ENCODE measurements around the gene LEMD2.
"Not testable (repeated sequence)": the region's sequence is repeated elsewhere in the genome, so short reads cannot be mapped to it uniquely, and the experiment has no call there.

LEMD2 gene

DNA sequence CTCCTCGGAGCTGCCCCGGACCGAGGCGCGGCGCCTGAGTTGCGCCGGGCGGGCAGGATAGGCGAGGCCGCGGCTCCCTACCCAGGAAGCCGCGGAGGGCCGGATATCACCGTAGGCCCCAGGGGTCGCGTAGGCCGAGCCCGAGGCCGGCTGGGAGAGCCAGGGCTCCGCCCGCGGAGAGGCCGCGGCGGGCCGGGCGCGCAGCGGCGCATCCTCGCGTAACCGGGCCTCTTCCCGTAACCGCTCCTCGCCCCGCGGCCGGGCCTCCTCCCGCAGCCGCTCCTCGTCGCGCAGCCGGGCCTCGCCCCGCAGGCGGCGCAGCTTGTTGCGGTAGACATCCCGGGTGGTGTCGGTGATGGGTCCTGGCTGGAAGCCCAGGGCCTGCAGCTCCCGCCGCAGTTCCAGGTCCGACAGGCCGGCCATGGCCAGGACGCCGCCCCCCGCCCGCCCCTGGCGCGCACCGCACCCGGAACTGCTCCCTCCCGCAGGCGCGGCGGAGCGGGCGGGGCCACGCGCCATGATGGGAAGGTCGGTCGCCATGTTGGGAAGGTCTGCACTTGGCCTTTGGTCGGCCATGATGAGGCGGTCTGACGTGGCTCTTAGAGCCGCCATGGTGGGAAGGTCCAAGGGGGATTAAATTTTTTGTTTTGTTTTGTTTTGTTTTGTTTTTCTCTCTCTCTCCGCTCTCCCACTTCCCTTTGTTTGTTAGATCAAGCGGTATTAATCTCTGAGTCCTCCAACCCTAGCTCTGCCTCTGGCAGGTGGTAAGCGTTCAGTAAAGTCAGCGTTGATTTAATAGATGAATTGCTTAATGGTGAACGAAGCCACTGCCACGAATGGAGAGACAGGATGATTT, at the start of gene LEMD2:
TSS of gene LEMD2 (minus strand) at position 437 of the 856 bp plus-strand sequence. CDS start at position 423, 14 bp downstream.
- peak; percentile 90 for DNase-seq (ENCODE audit: low read depth)

DNA sequence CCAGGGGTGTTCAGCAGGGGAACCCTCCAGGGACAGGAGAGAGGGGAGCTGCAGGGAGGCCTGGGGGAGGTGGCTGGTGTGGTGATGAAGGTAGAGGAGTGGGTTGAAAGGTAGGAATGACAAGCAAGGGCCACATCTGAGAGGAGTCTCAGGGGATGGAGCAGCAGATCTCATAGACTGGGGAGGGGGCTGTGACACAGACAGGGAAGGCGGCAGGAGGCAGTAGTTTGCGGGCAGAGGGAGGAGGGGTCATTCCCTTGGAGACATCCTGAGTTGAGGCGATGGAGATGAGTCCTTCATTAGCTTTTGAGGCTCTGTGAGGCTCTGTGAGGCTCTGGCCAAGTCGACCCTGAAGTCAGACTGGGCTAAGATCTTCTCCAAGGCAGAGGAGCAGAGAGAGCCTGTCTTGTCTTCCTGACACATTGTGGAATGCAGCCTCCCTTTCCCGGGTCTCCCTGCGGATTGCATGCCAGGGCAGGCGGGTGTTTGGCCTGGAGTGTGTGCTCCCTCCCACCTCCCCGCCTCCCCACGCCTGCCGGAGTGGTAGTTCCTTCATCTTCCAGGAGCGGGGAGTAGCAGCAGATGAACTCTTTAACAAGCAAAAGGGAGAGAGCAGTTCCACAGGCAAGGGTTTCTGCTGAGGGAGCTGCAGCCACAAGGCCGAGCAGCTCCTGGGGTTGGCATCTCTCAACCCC, 49.2 kb upstream of the LEMD2 start:
- DNase-seq (ENCODE audit: low read depth), result no peak

DNA sequence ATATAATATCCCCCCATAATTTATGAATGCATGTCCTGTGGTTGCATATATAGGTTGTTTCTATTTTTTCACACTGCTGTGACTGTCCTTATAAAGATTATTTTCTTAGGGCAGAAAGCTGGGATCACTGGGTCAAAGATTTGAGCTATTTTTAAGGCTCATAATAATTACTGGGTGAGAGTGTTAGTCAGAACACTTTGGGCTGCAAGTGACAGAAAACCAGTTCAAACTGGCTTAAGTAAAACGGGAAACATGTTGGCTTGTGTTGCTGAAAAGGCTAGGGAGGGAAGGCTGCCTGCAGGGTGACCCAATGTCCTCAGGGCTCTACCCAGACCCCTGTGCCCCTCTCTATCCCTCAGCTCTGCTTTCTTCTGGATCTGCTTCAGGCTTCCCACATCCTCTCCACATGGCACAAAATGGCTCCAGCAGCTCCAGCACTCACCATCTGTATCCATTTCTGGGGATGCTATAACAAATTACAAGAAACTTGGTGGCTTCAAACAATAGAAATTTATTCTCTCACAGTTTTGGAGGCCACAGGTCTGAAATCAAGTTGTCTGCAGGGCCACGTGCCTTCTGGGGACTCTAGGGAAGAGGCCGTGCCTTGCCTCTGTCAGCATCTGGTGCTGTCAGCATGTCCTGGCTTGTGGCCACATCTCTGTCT, 48.0 kb upstream of the LEMD2 start:
- DNase-seq (ENCODE audit: low read depth), result no peak

DNA sequence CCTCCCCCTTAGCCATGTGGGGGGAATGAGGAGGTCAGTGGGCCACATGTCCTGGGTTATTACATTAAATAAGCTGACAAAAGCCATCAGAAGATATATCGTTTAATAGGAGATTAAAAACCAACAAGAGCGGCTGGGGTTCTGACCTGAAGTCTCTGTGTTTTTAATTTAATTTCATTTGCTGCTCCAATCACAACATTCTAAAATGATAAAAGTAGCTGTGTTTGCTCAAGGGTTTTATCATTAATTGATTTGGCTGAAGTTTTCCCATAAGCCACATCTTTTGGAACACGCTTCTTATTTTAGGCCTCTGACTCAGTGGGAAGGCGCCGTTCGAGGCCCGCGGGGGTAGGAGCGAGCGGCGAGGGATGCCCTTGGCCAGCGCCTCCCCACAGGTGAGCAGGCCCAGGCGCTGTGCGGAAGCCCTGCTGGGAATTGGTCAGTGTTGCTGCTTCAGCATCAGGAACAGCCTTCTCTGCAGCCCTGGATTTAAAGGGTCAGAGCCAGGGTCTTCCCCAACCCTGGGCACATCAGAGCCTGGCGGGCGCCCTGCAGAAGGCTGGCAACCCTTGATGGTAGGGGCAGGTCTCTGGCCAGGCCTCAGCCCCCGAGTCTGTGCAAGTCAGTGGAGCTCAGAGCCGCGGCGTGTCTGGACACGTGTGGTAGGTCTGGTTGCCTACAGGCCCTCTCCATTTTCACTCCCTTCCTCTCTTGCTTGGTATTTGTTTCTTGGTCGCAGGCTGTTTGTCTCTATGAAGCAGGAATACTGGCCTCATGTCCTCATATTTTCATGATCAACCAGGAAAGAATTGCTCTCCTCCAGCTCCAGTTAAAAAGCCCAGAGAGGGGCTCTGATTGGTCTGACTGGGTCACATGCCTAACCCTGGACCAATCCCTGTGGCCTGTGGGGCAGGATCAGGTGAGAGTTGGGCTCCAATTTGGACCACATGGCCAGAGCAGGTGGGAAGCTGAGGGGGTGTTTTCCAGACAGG, 45.8 kb upstream of the LEMD2 start:
- DNase-seq (ENCODE audit: low read depth), result no peak

DNA sequence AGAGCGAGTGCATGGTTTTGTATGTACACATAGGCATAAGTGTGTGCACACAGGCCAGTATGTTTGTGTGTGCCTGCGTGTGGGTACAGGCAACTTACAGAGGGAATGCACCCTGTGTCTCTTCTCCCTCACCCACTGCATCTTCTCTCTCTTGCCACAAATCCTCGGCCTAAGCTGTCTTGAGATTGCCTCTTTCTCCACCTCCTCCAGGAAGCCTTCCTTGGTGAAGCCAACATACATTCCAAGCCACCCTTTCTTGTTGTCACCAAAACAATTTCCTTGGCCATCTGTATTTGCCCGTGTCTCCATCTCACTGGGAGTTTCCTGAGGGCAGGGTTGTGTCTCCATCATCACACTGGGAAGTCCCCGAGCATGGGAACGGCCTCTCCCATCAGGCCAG, 44.7 kb upstream of the LEMD2 start:
- DNase-seq (ENCODE audit: low read depth), result no peak

DNA sequence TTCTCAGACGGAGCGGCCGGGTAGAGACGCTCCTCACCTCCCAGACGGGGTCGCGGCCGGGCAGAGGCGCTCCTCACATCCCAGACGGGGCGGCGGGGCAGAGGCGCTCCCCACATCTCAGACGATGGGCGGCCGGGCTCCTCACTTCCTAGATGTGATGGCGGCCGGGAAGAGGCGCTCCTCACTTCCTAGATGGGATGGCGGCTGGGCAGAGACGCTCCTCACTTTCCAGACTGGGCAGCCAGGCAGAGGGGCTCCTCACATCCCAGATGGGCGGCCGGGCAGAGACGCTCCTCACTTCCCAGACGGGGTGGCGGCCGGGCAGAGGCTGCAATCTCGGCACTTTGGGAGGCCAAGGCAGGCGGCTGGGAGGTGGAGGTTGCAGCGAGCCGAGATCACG, 43.9 kb upstream of the LEMD2 start:
- not testable (repeated sequence) for DNase-seq (ENCODE audit: low read depth)

DNA sequence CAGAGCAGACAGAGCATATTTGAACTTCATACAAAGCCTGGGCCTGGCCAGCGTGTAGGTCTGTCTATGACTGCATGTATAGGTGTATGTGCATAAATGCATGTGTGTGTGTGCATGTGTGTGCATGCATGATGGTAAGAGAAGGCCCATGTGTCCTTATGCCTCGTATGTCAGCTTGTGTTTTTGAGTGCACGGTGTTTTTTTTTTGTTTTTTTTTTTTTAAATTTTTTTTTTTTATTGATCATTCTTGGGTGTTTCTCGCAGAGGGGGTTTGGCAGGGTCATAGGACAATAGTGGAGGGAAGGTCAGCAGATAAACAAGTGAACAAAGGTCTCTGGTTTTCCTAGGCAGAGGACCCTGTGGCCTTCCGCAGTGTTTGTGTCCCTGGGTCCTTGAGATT, 42.8 kb upstream of the LEMD2 start:
- not testable (repeated sequence) for DNase-seq (ENCODE audit: low read depth)

DNA sequence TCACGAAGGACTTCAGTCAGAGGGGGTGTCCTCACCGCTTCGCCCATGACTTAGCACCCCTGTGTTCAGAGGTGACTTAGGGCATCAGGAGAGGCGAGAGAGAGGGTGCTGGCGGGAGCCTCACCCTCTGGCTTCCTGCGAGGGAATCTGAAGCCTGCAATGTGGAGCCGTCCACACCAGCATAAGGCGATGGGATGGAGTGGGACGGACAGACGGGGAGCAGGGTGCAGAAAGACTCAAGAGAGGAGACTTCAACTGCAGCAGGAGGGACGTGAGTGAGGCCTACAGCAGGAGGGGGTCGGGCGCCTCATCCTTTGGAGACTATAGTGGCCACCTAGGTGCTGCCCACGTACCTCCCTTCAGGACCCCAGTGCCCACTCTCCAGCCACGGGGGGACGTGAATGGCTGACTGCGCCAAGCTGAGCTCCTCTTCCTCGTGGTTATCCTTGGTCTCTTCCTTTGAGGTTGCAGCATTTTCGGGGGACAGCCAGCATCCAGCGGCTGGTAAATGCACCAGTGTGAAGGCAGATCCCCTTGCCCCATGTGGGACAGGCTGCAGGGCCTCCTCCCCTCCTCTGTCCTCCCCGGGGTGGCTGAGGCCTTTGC, 41.8 kb upstream of the LEMD2 start:
- DNase-seq (ENCODE audit: low read depth), result no peak

DNA sequence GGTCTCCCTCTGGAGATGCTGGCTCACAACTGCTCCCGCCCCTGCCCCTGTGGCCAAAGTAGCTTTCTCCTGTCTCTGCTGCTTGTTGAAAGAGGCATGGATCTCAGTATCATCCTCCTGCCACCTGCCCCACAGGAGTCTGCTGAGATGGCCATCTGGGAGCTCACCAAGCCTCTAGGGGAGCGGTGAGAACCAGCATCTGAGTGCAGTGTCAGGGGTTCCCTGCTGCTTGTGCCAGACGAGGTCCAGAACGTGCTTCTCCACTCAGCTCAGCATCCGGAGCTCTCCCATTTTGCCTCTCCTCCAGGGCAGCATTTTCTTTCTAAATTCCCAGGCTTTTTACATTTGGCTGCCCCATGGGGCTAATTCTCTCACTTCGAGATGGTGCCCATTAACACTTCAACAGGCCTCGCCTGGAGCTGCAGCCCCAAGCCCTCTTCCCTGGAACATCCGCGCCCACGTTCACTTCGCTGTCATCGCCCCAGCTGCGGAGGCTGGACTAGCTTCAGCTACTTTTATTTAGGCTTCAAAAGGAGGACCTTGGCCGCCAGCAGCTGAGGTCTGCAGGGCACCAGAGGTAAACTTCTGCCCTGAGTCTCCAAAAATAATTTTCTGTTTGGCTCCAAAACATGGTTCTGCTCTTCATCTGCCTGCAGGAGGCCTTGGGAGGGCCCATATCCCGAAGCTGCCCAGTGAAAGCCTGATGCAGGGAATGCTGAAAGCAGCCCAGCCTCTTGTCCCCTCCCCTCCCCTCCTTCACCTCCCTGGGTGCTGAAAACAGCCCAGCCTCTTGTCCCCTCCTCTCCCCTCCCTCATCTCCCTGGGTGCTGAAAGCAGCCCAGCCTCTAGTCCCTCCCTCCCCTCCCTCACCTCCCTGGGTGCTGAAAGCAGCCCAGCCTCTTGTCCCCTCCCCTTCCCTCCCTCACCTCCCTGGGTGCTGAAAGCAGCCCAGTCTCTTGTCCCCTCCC, 40.1 kb upstream of the LEMD2 start:
- DNase-seq (ENCODE audit: low read depth), result no peak

DNA sequence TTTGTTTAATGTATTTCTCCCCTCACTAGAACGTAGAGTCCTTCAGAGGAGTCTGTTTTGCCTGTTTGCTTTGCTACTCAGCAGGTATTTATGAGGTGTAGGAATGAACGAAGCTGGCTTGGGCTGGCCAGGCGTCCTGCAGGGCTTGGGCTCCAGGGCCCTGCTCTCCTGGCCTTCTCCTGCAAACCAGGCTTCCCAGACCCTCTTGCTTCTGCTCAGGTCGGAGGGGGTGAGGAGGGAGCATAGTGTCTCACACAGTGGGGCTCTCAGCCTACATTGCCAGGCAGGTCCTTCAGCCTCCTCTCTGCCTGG, 39.5 kb upstream of the LEMD2 start:
- DNase-seq (ENCODE audit: low read depth), result no peak

DNA sequence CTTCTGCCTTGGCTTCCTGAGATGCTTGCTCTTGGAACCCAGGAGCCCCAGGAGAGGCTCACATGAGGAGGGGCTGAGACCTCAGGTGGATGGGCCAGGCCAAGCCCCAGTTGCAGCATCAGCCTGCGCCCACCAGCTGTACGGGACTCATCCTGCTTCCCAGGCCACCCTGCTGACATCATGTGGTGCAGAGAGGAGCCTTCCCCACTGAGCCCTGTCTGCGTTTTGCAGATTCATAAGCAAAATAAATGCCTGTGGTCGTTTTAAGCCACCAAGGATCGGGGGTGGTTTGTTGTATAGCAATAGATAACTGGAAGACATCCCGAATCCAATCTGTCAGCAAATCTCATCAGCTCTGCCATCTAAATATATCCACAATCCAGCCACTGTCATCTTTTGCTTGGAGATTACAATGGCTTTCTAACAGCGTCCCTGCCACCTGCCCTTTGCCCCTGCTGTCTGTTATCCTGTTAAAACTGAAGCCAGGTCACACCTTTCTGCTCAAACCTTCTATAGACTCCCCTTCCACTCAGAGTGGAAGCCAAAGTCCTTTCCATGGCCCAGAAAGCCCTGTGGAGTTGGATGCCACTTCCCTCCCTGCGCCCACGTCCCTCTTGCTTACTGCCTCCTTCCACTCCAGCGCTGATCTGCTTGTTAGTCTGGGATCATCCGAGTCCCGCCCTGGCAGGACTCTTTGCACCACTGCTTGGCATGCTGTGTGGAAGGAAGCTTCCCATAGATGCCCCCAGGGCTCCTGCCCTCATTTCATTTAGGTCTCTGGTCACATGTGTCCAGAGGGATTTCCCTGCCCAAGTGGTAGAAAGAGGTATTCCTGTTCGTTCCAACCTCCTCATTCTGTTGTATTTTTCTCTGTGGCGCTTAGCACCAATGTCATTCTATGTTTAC, 38.9 kb upstream of the LEMD2 start:
- DNase-seq (ENCODE audit: low read depth), result no peak

DNA sequence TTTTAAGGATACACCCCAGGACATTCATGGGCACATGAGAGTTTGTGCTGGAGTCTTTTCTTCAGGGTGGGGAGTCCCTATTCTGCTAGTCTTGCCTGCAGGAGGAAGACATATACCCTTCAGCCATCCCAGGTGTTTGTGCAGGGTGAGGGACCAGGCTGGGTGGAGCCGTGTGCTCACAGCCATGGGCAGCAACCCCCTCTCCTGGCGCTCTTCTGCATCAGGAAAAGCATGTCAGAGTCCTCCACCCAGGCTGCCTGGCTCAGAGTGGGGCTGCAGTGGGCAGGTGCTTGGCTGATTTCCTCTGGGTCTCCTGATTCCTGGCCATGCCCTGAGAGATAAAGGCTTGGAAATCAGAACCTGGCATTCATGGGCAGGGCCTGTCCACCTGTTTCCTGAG, 37.6 kb upstream of the LEMD2 start:
- no peak for DNase-seq (ENCODE audit: low read depth)

DNA sequence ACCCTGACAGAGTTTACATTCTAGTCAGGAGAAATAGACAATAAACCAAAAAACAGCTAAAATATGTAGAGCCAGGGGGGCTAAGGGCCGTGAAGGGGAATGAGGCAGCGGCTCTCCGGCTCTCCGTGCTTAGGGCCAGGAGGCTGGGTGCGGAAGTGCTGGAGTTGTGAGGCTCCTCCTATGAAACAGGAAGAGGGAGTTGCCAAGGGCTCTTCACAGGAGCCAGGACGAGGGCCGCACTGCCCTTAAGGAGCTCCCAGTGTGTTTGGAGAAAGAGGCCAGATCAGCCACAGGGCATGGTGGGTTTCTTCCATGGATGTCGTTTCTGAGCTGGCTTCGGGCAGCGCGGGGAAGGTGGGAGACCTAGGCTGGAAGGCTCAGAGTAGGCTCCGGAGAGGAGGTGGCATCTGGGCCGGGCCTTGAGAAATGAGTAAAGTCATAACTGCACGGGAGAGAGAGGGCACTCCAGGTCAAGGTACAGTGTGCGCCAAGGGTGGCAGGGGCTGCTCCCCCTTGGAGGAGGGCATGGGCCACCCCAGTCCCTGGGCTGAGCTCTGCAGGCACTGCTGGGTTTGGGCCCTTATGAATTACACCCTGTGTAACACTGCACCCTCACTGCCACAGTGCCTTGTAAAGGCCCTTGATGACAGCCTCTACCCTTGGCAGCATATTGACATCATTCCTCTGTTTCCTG, 35.7 kb upstream of the LEMD2 start:
- no peak for DNase-seq (ENCODE audit: low read depth)

DNA sequence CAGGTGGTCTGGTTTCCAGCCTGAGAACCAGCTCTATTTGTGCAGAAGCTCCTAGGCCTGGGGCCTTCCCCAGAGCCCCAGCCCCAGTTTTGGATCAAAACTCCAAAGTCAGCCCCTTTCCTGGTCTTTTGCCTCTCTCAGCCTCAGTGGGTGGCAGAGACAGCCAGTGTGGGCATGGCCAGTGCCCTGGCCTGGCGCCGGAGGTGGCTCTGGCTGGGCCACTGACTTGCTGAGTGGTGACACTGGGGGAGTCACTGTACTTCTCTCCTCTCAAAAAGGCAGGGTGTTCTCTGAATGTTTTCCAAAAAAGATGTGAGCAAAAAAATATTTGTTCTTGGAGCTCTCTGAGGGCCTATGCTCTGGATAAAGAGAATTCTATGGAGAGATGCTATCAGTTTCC, 34.9 kb upstream of the LEMD2 start:
- no peak for DNase-seq (ENCODE audit: low read depth)

DNA sequence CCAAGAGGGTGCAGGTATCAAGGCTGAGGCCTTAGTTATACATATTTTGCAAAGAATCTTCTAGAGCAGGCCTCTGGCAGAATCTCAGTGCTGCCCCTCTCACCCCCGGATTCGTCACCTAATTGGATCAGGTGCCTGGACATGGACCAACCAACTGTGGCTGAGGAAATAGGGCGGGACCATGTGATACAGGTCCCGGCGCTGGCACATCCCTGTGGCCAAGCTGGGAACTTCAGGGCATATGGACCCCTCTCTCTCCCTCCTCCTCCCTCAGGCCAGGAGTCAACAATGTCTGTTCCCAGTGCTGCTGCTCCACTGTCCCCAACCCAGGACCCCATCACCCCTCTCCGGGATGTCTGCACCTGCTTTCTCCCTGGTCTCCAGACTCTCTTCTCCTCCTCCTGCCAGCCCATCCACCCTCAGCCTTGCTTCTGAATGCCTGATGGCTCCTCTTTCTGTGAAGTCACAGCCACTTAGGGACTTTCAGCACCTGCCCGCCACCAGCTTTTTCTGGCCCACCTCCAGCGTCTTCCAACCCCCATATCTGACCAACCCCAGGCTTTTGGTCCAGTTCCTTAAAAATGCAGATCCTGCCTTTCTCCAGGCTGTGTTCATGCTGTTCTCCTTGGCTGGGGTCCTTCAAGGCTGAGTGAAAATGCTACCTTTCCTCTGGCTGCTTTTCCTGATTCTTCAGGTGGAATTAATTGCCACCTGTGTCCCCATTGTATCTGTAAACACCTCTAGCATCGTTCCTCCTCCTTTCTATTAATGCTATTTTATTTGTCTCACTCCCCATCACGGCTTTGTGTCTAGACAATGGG, 33.9 kb upstream of the LEMD2 start:
- DNase-seq (ENCODE audit: low read depth), result no peak

DNA sequence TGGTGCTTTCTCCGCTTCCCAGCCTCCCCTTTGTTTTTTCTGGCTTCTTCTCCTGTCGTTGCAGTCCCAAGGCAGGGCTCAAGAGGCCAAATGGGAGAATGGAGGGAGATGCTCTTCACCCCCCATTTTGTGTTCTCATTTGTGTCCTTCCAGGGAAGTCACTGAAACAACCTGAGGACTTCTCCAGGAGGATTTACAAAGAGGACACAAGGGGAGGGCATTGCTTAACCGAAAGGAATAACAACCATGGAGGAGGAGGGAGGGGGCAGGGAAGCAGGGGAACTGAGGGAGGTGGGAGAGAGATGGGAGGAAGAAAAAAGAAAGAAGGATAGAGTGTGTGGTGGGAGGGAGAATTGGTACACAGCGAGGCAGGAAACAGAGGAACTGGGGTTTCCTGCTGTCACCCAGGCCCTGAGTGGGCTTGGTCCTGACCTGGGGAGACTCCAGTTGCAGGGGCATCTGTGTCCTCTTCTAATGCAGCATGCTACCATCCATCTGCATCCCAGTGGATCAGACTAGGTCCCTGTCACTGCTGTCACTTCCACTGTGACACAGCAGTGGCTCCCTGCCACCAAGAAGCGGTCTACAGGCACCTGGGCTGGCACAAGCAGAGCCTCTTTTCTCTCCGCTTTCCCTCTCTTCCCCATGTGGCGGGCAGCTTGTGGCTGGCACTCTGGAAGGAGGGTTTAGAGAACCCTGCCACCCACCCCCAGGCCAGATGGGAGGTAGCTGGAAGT, 32.0 kb upstream of the LEMD2 start:
- no peak for DNase-seq (ENCODE audit: low read depth)

DNA sequence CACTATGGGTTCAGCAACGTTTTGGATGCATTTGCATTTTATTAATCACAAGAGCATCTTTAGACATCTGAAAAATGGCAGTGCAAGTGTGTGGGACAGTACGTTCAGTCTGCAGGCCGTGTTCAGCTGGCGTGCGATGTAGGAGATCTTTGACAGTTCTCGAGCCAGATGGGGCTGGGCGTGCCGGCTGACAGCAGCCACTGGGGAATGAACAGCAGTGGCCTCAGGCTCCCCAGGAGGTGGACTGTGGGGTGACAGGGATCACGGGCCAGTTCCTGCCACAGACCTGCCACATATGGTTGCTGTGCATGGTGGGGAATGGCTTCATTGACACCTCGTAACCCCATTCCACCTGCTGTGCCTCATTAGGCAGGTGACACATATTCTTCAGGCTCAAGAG, 31.3 kb upstream of the LEMD2 start:
- DNase-seq (ENCODE audit: low read depth), result no peak
